WTC11 (cell line): Measurements from ENCODE around the gene F10. TPM values are rescaled to one million over a fixed set of nuclear protein-coding genes. Genes with fewer than 3 reads are reported as not detected.

Experiments used
- ATAC-seq: fragments of 200-7000 bp; cut with Tn5 transposase; 2 replicates; pipeline ENCODE4 v1.10.0; 2021; ENCODE audit warnings: mild to moderate bottlenecking, moderate library complexity
- CTCF ChIA-PET: fragments of 300-600 bp; sonication (Branson Sonifier 250); formaldehyde crosslinking; loops from one replicate; lab custom pipeline; 2021; ENCODE audit warnings: antibody characterized with exemption; lab: Charles Lee
- POLR2A ChIA-PET: fragments of 350-600 bp; sonication (Branson Sonifier 250); formaldehyde crosslinking; loops from one replicate; lab custom pipeline; 2021; ENCODE audit warnings: antibody characterized with exemption; lab: Charles Lee
- DNase-seq: peaks from one replicate; pipeline ENCODE4 v3.0.0; 2021; ENCODE audit warnings: low spot score
- H3K27ac Mint-ChIP-seq: 2 replicates; pipeline ENCODE4 v1.8.0; 2021; ENCODE audit warnings: mixed read lengths
- H3K27me3 Mint-ChIP-seq: 2 replicates; pipeline ENCODE4 v1.8.0; 2021; ENCODE audit warnings: low read depth, mild to moderate bottlenecking, moderate library complexity, mixed read lengths
- H3K36me3 Mint-ChIP-seq: 2 replicates; pipeline ENCODE4 v1.8.0; 2021; ENCODE audit warnings: mixed read lengths
- H3K4me1 Mint-ChIP-seq: 2 replicates; pipeline ENCODE4 v1.8.0; 2022; ENCODE audit warnings: mixed read lengths
- H3K4me3 Mint-ChIP-seq: 2 replicates; pipeline ENCODE4 v1.8.0; 2021; ENCODE audit warnings: mild to moderate bottlenecking, moderate library complexity, mixed read lengths
- H3K9me3 Mint-ChIP-seq: 2 replicates; pipeline ENCODE4 v1.8.0; 2021; ENCODE audit warnings: mixed read lengths
- ERG ChIP-seq: fragments of 250-450 bp; sonication (Bioruptor Pico); IDR thresholded peaks from 2 replicates; pipeline ENCODE4 v1.8.0; 2021; ENCODE audit warnings: mild to moderate bottlenecking
- FOXP1 ChIP-seq: sonication (generic); formaldehyde crosslinking; IDR thresholded peaks from 2 replicates; pipeline ENCODE4 v1.8.0; 2022; ENCODE audit warnings: missing genetic modification reagents, mild to moderate bottlenecking, moderate library complexity, borderline replicate concordance
- GABPB1 ChIP-seq: sonication (generic); formaldehyde crosslinking; IDR thresholded peaks from 2 replicates; pipeline ENCODE4 v1.8.1; 2023; ENCODE audit warnings: mild to moderate bottlenecking, missing genetic modification reagents
- HMGA2 ChIP-seq: fragments of 250-450 bp; sonication (Bioruptor Pico); IDR thresholded peaks from 2 replicates; pipeline ENCODE4 v1.4.0; 2021; ENCODE audit warnings: mild to moderate bottlenecking, moderate library complexity
- JUN ChIP-seq: sonication (generic); formaldehyde crosslinking; IDR thresholded peaks from 2 replicates; pipeline ENCODE4 v1.8.0; 2023; ENCODE audit warnings: mild to moderate bottlenecking, missing genetic modification reagents
- MYBL2 ChIP-seq: sonication (generic); formaldehyde crosslinking; IDR thresholded peaks from 2 replicates; pipeline ENCODE4 v1.8.1; 2023; ENCODE audit warnings: mild to moderate bottlenecking, moderate library complexity, missing genetic modification reagents
- RELA ChIP-seq: sonication (generic); formaldehyde crosslinking; IDR thresholded peaks from 2 replicates; pipeline ENCODE4 v1.8.1; 2022; ENCODE audit warnings: missing genetic modification reagents, mild to moderate bottlenecking, borderline replicate concordance
- ZSCAN18 ChIP-seq: fragments of 250-450 bp; sonication (Bioruptor Pico); IDR thresholded peaks from 2 replicates; pipeline ENCODE4 v2.1.2; 2022; ENCODE audit warnings: mild to moderate bottlenecking, moderate library complexity
- total RNA-seq: library from RNA; stranded (reverse); gene quantifications from 3 replicates; pipeline ENCODE4 v1.2.3, GENCODE V29; 2021

Gene F10
- total RNA-seq, 1 experiment from 2014 or later = 0.87 TPM

- CTCF ChIA-PET = no interaction called here
- DNase-seq (no peak), ATAC-seq (no peak)
- Mint-ChIP-seq H3K27me3 (no peaks in the 10 kb centered on the region), H3K4me3 (no peak overlapping the region), H3K9me3 (no peaks in the 10 kb centered on the region), H3K36me3 (peaks cover 66% of the 10 kb centered on the region), H3K27ac (no peak overlapping the region), H3K4me1 (no peaks in the 10 kb centered on the region)
- POLR2A ChIA-PET = no interaction called here
- TF ChIP-seq JUN (CRISPR knock-in tag) (no peak), ZSCAN18 (CRISPR knock-in tag) (no peak), GABPB1 (CRISPR knock-in tag) (no peak), MYBL2 (CRISPR knock-in tag) (no peak), RELA (no peak), FOXP1 (CRISPR knock-in tag) (no peak), HMGA2 (CRISPR knock-in tag) (no peak), ERG (CRISPR knock-in tag) (no peak)
These were observed 74.6 kb downstream of the F10 start for GRCh38 chr13:113196970-113197737.

Other genes with a start within 250 kb of the F10 start
- gene MCF2L, start 153.6 kb upstream of the F10 start, total RNA-seq = 34.8 to 35.4 TPM (median 34.9 TPM) in 3 replicates
- 0.26 to 1.5 TPM (median 1.3 TPM) in 3 replicates for gene F7, start 17.0 kb upstream of the F10 start, total RNA-seq
- gene PROZ, start 35.8 kb downstream of the F10 start, total RNA-seq = not detected in 3 replicates
- 64.9 to 69.4 TPM (median 68.5 TPM) in 3 replicates for gene PCID2, start 85.9 kb downstream of the F10 start, total RNA-seq
- gene CUL4A, start 86.8 kb downstream of the F10 start, total RNA-seq = 97.4 to 100 TPM (median 99.9 TPM) in 3 replicates
- gene LAMP1, start 174.4 kb downstream of the F10 start, total RNA-seq = 135 to 150 TPM (median 140 TPM) in 3 replicates
- gene GRTP1, start 241.3 kb downstream of the F10 start, total RNA-seq = 59.0 to 62.0 TPM (median 60.0 TPM) in 3 replicates